DMS53 treated with DMSO at 0.1 percent for 48 hours (cell line): ENCODE results near the gene OTOG.

Source experiments
- DNase-seq: peaks from one replicate; lab custom pipeline; 2025; ENCODE audit not compliant: unreplicated experiment; lab: John Stamatoyannopoulos, UW

The OTOG gene

DNA sequence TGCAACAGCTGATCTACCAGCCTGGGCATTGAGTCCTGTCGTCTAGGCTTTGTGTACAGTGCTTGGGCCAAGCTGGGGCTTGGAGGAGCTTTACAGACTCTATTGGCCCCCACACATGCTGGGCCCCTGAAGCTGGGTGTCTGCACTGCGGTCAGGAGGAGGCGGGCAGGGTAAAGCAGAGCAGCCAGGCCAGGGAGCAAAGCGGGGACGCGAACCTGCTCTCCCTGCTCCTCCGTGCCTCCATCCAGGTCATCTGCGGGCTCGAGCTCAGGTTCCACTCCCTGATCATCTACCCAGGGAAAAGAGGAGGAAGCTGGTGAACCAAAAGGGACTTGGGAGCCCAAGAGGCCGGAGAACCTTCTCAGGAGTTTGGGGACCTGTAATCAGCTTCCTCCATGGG, 29.9 kb upstream of the OTOG start:
- no peak for DNase-seq

DNA sequence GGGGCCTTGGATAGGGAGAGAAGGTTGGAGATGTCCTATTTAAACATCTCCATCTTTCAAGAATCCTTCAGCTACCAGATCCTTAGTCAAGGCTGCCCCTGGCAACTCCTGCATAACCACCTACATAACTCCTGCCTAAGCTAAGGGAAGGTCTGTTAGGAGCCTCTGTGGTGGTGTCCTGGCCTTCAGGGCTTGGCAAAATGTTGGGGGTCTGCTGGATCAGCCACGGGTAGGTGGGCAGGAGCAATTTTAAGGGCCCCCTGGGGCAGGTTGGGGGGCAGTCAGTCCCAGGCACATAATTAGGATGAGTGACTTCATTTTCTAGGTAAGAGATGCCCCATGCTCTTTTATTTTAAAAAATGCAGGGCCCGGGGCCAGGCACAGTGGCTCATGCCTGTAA, 28.7 kb upstream of the OTOG start:
- DNase-seq = no peak

DNA sequence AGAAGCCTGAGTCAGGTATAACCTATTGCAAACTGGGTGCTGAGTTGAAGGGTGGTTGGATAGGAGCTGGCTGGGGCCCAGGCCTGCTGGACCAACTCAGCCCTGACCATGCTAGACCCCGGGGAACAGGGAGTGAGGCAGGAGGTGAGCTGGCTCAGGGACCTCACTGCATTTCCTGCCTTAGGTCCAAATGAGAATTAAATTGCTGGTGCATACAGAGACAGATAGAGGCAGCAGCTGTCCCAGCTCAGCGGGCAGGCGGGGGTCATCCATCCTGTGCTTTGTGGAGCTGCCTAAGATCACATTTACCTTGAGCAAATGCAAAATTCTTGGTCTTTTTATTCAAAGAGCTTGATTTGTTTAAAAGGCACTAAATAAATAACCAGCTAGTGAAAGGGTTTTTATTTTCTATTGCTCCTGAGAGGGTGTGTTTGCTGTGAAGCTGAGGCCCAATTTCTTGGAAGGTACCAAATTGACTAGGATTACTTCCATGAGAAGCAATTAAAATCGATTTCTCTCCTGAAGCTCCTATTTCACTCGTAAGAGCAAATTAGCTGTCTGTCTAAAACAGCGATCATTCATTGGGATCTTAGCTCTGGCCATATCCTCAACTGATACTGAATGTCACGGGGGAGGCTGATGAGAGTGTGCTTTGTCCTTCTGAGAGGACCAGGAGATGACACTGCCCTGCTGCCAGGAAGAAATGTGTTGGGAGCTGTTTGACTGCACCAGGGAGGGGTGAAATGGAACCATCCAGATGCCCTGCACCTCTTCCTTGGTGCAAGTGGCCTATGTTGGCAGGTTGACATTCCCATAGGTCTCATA, 27.8 kb upstream of the OTOG start:
- no peak for DNase-seq

DNA sequence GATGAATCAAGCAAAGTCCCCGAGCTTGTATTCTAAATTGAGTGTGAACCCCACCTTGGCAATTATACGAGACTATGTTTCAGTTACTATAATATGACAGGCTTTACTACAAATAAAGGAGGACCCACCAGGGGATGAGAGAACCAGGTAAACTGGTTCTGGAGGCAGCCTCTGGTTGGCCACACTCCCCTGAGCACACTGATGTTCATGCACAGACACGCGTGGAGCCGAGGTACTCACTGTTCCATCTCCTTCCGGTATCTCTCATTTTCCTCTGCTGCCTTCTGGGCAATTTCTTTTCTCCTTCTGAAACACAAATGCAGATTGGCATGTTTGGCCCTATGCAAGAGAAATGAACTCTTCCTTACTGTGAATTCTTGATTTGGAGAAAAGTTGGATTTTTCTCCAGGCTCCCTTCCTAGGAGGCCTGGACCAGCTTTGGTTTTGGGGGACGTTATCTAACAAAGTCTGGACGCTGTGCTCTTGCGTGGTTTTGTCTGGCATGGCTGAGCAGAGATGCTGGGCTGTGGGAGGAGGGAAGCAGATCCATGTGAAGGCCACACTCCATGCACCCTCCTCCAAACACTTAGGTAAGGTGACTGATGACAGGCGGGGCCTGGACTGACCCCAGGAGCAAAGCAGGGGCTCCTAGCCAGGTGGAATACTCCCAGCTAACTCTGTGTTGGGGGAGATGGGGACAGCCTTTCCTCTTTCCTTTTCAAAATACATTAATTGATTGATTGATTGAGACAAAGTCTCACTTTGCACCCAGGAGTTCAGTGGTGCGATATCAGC, 25.8 kb upstream of the OTOG start:
- no peak for DNase-seq

DNA sequence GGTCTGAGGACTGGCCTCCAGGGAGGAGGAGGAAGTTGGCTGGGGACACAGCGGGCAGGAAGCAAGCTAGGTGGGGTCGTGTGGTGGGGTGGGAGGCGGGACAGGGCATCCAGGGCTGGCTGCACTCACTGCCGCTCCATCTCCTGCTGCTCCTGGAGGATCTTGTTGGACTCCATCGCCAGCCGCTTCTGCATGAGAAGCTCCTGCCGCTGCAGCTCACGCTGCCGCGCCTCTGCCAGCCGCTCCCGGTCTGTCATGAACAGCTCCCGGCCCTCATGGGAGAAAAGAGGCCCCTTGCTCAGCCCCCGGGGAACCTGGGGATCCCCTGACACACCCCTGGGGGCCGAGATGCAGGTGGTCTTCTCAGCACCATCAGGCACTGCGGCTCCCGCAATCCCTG, 24.4 kb upstream of the OTOG start:
- no peak for DNase-seq

DNA sequence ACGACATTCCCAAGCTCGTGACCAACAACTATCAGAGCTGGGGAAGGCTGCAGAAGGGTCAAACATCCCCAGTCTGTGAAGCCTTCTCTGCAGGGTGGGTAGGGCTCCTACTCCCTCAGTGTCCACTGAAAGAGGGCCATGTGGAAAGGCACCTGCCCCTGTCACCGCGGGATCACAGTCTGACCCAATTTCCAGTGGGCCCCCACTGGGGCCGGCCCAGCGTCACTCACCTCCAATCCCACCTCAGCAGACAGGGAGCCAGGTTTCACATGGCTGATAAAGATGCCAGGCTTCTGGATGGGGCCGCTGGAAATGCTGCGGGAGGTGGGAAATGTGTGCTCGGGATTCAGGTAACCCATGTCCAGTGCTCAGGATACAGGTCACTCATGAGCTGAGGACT, 22.8 kb upstream of the OTOG start:
- DNase-seq = no peak

DNA sequence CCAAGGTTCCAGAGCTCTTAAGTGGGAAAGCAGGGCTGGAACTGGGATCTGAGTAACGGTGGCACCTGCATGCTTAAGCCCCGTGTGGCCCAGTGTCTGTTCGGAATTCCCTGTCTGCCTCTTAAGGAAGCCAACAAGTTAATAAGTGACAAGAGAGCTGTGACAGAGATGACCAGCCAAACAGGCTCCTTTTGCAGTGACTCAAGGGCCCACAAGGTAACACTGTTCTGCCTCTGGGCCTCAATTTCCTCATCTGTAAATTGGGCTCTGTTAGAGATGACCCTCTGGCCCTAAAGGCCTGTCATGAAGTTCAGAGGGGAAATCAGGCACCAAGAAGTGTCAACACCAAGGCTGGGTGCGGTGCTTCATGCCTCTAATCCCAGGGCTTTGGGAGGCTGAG, 21.5 kb upstream of the OTOG start:
- peak; percentile 23 for DNase-seq

DNA sequence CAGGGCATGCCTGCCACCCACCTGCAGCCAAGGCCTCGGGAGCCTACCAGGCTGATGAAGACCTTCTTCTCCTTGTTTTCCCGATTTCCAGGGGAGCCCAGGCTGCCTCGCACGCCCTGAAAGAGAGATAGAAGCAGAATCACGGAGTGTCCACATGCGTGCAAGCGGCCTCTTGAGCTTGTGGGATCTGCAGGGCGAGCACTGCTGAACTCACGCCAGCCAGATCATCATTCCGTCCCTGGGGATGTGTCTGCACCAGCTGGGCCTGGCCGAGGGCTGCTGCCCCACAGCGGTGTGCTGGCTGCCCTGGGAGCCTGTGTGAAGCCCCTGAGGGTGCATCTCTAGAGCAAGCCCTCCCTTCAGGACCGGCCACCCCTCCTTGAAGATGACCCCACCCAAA, 20.7 kb upstream of the OTOG start:
- no peak for DNase-seq

DNA sequence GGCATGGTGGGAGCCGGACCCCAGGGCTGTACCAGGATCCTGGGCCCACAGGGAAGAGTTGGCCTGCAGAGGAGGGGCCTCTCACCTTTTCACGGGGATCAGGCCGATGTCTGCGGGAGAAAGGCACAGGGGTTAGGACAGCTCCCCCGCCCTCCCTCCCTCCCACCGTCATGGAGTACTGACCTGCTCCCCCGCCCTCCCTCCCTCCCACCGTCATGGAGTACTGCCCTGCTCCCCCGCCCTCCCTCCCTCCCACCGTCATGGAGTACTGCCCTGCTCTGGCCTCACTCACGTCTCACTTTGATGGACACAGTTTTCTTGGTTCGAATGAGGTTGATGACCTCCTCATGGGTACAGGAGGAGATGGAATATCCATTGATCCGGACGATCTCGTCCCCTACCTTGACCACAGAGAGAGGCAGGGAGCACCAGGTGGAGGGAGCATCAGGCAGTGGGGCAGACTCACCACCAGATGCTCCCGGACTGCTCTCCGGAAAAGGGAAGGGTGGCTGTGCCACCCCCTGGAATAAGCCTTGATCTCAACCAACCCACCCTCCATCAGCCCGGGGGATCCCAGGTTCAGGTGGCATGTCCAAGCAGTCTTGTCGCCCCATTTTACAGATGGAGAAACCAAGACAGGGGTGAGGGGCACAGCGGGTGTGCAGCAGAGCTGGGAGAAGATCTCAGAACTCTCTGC, 20.0 kb upstream of the OTOG start:
- no peak for DNase-seq

DNA sequence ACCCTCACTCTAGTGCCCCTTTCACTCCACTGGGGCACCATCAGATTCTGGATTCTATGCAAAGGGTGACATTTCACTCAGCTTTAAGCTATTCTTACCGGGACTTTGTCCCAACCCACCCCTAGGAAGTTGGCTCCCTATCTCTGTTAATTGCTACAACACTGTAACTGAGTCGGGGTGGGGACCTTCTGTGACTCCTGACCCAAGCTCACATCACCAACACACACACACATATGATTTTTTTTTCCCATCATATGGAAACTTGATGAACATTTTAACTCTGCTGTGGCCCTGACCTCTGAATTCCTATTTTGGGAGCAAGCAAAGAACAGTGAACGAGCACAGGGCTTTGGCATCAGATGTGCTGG, 19.4 kb upstream of the OTOG start:
- no peak for DNase-seq

DNA sequence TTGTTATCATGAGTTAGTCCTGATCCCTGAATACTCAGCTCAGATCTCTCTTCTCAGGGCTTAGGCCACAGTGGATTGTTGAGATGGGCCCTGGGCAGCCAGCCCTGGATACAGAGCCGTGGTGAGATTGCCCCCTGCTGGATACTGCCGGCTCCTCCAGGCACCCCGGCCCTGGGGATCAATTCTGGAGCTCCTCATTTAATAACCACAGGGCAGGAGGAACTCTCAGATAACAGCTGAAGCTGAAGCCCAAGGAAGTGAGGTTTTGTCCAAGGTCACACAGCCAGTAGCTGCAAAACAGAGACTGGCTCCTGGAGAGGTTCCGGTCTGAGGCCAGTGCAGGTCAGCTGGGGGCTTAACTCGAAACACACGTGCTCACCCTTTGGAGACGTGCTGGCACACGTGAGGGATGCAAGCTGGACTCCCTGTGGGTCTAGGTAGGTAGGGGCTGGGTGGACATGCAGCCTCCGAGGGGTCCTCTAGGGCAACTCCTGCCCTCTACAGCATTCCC, 18.8 kb upstream of the OTOG start:
- DNase-seq = peak; percentile 34

DNA sequence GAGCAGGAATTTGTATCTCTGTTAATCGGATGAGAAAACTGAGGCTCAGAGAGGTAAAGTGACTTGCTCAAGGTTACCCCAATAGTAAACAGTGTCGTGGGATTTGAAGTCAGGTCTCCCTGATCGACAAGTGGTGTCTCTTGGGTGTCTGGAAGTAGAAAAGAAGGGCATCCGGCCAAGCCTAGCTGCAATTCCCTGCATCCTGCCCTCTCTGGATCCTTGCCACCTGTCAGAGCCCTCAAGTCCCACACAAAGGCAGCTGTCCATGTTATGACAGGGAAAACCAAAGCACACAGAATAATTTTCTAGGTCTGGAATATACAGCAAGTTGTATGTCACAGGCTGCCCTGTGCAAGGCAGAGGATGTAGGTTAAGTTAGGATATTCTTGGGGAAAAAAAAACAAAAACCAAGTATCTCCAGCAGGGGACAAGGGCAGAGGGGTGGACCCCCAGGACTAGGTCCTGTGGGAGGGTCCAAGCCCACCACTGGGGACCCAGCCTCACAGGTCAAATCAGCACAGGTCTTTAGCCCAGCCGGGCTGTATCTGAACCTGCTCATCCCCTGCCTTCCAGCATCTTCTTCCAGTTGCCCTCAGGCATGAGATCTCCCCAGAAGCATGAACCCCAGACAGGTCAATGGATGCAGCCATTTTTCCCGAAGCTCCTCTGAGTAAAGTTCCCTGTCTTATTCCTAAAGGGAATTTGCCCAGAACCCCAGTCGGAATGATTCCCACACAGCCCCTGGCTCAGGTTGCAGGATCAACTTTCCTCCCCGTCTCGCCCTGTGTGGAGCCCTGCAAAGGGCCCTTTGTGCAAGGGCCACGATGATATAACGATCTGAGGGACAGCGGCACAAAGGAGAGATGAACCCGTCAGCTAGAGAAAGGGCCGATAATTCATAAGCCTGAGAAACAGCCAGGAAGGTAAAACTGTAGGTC, 17.9 kb upstream of the OTOG start:
- peak; percentile 27 for DNase-seq

DNA sequence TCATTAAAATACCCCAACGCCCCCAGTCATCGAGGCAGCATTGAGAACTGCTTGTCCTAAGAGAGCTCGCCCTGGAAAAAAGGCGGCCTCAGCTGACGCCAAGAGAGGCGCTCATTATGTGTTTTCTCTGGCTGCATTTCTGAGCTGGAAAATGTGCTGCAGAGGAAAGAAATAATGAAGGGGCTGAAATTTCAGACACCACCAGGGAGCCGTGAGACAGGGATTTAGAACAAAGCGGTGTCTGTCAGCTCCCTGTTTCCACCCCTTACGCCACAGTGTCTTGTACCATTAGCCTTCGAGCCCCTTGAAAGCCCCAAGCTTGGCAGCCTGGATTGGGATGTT, 17.2 kb upstream of the OTOG start:
- no peak for DNase-seq

DNA sequence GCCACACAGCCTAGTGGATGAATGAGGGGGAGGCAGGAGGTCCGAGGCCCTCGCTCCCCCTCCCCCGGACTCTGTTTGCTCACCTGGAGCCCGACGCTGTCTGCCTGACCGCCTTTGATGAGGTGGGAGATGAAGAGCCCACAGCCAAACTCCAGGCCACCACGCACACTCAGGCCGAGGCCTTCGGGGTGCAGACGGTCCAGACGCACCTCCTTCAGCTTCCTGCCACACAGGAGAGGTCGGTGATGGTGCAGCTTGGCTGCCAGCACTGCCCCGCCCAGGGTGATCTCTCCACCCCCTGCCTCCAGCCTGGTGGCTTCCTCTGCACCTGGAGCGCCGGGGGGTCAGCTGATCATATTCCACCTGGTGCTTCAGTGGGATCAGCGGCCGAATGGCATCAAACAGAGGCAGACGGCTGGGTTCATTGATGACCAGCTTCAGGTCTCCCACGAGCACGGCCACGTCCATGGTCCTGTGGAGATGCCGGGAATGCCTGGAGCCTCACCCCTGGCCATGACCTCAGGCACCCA, 15.9 kb upstream of the OTOG start:
- DNase-seq = peak; percentile 76

DNA sequence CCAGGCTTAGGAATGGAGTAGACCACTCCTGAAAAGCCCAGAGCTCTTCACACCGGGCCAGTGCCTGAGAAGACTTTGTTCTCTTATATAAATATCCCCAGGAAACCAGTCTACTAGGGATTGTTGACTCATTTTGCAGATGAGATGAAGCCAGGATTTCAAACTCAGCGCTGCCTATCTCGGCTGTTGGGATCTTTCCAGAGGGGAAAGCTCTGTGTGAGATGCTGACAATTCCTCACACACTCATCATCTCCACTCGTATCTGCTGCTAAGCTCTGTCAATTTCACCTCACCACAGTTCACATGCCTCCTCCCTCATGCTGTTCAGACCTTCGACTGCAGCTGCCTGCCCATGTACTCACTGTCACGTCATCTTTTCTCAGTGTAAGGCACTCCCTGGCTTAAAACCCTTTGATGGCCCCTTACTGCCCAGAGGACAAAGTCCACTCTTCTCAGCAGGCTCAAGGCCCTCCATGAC, 15.4 kb upstream of the OTOG start:
- DNase-seq = peak; percentile 88

DNA sequence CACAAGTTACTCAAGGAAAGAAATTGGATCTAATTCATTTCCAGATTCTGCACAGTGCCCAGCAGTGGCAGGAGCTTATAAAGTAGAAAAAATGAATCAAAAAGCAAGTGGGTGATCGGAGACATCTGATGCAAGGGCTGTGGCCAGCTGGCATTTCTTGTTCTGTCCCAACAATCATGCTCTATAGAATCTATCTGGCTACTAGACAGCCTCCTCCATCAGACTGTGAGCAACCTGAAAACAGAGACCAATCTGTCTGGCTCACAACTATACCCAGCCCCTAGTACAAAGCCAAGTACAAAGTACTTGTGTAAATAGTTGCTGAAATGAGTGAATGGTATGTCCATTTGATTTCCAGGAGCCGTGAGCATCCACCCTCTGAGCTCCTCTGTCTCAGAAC, 14.3 kb upstream of the OTOG start:
- DNase-seq = no peak

DNA sequence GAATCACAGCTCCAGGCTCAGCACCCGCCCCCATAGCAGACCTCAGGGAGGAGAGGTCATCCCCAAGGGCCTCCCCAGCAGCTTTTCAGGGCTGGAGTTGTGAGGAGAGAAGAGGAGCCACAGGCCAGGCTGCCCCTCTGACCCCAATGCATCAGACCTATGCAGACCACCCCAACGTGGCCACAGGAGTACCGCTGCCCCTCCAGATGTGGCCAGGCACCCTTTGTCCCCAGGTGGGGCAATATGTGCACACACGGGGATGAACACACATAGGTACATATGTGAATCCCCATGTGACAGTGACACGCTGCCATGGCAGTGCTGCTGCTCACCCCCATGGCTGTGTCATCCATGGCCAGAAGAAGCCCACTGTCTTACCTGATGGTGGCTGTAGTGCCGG, 13.7 kb upstream of the OTOG start:
- no peak for DNase-seq

DNA sequence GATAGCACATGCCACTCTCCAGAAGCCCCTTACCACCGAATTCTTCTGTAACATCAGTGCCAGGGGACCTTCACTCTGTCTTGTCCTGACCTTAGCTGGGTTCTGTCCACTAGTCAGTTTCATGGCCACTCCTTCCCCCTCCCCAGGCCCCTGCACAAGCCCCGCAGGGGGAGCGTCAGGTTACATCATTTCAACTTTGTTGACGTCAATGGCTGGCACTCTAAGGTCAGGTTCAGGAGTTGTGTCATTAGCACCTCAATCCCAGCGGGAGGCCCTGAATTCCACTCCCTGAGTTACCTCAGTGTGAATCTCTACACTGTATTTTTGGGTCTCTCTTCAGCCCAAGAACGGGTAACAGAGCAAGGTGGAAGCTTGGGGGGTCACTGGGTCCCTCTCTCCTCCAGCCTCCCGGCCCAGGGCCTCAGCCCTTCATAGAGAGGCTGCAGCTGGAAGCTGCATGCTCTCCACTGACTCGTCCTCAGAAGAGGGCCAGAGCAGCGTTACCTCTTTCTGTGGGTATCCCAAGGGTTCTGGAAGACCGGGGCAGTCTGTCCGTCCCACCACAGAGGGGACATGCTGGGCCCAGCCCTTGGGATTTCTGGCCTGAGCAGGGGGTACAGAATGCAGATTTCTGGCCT, 13.2 kb upstream of the OTOG start:
- DNase-seq = no peak

DNA sequence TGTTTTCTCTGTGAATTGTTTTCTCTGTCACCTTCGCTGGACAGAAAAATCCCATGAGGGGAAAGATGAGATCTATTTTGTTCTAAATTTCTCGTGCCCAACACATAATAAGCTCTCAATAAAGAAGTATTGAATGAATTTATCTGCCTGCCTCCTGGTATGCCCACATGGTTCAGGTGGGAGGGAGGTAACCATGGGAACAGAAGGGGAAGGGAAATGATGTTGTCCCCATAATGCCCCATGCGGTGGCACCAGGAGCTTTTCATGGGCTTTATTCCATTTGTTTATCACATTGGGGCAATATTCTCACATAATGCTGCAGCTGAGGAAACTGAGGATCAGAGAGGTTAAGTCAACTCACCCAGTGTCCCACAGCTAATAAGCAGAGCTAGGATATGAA, 11.6 kb upstream of the OTOG start:
- DNase-seq = no peak

DNA sequence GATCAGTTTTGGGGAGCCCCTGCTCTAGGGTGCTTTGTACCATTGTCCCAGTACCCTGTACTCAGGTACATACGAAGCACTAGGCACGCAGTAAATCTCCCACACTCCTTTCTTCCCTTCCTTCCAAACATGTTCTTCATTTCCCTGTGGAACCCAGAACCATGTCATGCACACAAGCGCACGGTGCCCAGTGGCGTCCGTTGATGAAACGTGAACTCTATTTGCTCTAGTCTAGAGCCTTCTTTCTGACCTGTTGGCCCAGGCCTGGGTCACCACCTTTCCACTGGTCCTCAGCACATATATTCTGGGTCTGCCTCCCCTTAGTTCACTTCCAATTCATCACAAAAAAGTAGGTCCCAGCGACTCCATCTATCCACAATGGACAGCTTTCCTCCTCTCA, 9.8 kb upstream of the OTOG start:
- no peak for DNase-seq
